Measurements from ENCODE around the gene OLFM1. TPM values are rescaled to one million over a fixed set of nuclear protein-coding genes. Genes with fewer than 3 reads are reported as not detected.

OLFM1 gene
- total and polyA plus RNA-seq, 7 experiments from 2014 or later, result 0.19 to 2.1 (median 0.87) TPM; not detected in 3

DNA sequence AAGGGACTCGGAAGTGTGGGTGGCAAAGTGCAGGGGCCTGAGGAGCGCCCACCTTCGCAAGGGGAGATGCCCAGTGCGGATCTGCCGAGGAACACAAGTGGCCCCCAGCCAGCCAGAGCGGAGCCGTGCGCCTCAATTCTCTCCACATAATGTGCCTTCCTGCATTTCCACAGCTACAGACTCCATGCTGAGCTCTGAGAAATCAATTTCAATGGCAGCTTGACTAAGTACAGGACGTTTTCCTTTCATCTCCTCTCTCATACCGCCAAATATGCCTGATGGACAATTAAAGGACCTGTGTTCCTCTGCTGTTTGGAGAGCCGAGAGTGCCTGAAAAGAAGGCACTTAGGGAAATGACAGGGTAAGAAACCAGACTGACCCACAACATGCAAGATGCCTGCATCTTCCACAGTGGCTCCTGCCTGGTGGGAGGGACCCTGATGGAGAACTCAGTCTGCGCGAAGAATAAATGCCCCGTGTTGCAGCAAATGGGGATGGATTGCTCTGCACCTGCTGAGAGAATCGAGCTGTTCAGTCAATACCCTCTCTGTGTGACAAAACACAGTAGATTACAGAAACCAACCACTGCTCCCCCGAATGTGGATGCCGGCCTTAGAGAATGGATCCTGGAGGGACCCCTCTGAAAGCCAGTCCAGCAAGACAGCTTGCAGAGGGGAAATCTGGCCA is 38.6 kb upstream of the OLFM1 start:
- Mint-ChIP-seq H3K4me1 (peaks cover 0 to 6% (median 0%) of the 10 kb centered on the region in 7 donors), H3K27me3 (peaks cover 0 to 54% (median 36%) of the 10 kb centered on the region in 5 donors), H3K36me3 (no peaks in the 10 kb centered on the region), H3K27ac (no peak overlapping the region), H3K9me3 (peaks cover 0 to 12% (median 1%) of the 10 kb centered on the region in 11 donors), H3K4me3 (no peak overlapping the region)
- no peaks in the 10 kb centered on the region for H3K36me3 ChIP-seq (ENCODE audit: control insufficient read depth in 2 of 3, insufficient read depth in 3 of 3, low read length in 3 of 3)
- POLR2A ChIA-PET, result no interaction called here
- no peak overlapping the region for H3K4me3 ChIP-seq (ENCODE audit: low read length)
- no peaks in the 10 kb centered on the region for H3K9me3 ChIP-seq (ENCODE audit: control insufficient read depth in 2 of 3, low read length in 3 of 3)
- intact Hi-C loops (cut with micrococcal nuclease), result no loop called here
- no peak for ATAC-seq
- no peak overlapping the region for H3K27ac ChIP-seq (ENCODE audit: low read depth, low read length)
- CTCF ChIA-PET, result no interaction called here
- H3K27me3 ChIP-seq (ENCODE audit: control insufficient read depth in 2 of 2, insufficient read depth in 2 of 2, low read length in 2 of 2), result no peaks in the 10 kb centered on the region
- H3K4me1 ChIP-seq (ENCODE audit: control insufficient read depth in 2 of 2, insufficient read depth in 2 of 2, low read length in 2 of 2), result no peaks in the 10 kb centered on the region
- no peak for DNase-seq

- Mint-ChIP-seq H3K27ac (no peak overlapping the region), H3K4me3 (no peak overlapping the region), H3K9me3 (peaks cover 0 to 12% (median 2%) of the 10 kb centered on the region in 11 donors), H3K4me1 (peaks cover 0 to 6% (median 0%) of the 10 kb centered on the region in 7 donors), H3K27me3 (peaks cover 3 to 54% (median 41%) of the 10 kb centered on the region in 5 donors), H3K36me3 (no peaks in the 10 kb centered on the region)
- no peaks in the 10 kb centered on the region for H3K4me1 ChIP-seq (ENCODE audit: control insufficient read depth in 2 of 2, insufficient read depth in 2 of 2, low read length in 2 of 2)
- intact Hi-C loops (cut with micrococcal nuclease), result no loop called here
- no peaks in the 10 kb centered on the region for H3K27me3 ChIP-seq (ENCODE audit: control insufficient read depth in 2 of 2, insufficient read depth in 2 of 2, low read length in 2 of 2)
- DNase-seq (no peak), ATAC-seq (no peak)
- ChIA-PET POLR2A (no interaction called here), CTCF (no interaction called here)
- H3K9me3 ChIP-seq (ENCODE audit: control insufficient read depth in 2 of 3, low read length in 3 of 3), result no peaks in the 10 kb centered on the region
- no peak overlapping the region for H3K27ac ChIP-seq (ENCODE audit: low read depth, low read length)
- no peak overlapping the region for H3K4me3 ChIP-seq (ENCODE audit: low read length)
- no peaks in the 10 kb centered on the region for H3K36me3 ChIP-seq (ENCODE audit: control insufficient read depth in 2 of 3, insufficient read depth in 3 of 3, low read length in 3 of 3)
These were observed 38.0 kb upstream of the OLFM1 start for GRCh38 chr9:135049460-135049859.

- H3K4me3 ChIP-seq (ENCODE audit: low read length), result no peak overlapping the region
- no peaks in the 10 kb centered on the region for H3K27me3 ChIP-seq (ENCODE audit: control insufficient read depth in 2 of 2, insufficient read depth in 2 of 2, low read length in 2 of 2)
- ChIA-PET CTCF (no interaction called here), POLR2A (no interaction called here)
- H3K9me3 Mint-ChIP-seq, result peaks cover 0 to 12% (median 2%) of the 10 kb centered on the region in 11 donors
- no peak overlapping the region for H3K4me3 Mint-ChIP-seq
- H3K27me3 Mint-ChIP-seq, result peaks cover 3 to 50% (median 46%) of the 10 kb centered on the region in 5 donors
- intact Hi-C loops (cut with micrococcal nuclease), result no loop called here
- no peak overlapping the region for H3K27ac Mint-ChIP-seq
- H3K36me3 ChIP-seq (ENCODE audit: control insufficient read depth in 2 of 3, insufficient read depth in 3 of 3, low read length in 3 of 3), result no peaks in the 10 kb centered on the region
- ATAC-seq, result no peak
- no peaks in the 10 kb centered on the region for H3K4me1 ChIP-seq (ENCODE audit: control insufficient read depth in 2 of 2, insufficient read depth in 2 of 2, low read length in 2 of 2)
- H3K4me1 Mint-ChIP-seq, result peaks cover 0 to 3% (median 0%) of the 10 kb centered on the region in 7 donors
- no peak overlapping the region for H3K27ac ChIP-seq (ENCODE audit: low read depth, low read length)
- no peaks in the 10 kb centered on the region for H3K9me3 ChIP-seq (ENCODE audit: control insufficient read depth in 2 of 3, low read length in 3 of 3)
- H3K36me3 Mint-ChIP-seq, result no peaks in the 10 kb centered on the region
- no peak for DNase-seq
These were observed 37.1 kb upstream of the OLFM1 start for GRCh38 chr9:135050072-135050990.

DNA sequence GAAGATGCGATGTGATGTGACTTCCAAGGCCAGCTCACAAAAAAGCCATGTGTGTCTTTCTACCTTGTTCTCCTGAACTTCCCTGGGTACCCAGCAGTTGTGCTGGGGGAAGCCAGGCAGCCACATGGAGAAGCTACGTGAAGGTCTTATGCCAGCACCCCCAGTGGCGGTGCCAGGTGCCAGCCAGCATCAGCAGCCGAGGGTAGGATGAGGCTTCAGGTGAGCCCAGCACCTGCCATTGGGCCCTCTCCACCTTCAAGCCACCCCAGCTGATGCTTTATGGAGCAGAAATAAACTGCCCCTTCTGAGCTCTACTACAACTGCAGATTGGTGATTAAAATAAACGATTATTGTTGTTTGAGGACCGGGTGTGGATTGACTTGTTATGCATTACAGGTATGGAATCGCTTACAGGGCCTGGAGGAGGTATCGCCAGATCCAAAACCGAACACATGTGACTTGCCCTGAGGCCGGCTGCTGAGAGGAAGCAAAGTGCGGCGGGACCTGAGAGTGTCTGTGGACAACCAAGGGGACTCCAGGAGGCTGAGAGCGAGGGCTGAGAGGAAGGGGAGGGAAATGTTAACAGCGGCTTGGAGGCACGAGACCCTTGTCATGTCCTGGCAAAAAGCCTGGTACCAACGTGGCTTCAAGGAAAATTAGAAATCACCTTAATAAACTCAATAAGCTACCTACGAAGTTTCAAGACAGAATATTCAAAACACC is 36.0 kb upstream of the OLFM1 start:
- no peaks in the 10 kb centered on the region for H3K4me1 ChIP-seq (ENCODE audit: control insufficient read depth in 2 of 2, insufficient read depth in 2 of 2, low read length in 2 of 2)
- no peak overlapping the region for H3K27ac ChIP-seq (ENCODE audit: low read depth, low read length)
- ChIA-PET CTCF (no interaction called here), POLR2A (no interaction called here)
- Mint-ChIP-seq H3K9me3 (peaks cover 0 to 12% (median 2%) of the 10 kb centered on the region in 11 donors), H3K4me3 (no peak overlapping the region), H3K27ac (no peak overlapping the region), H3K27me3 (peaks cover 5 to 50% (median 44%) of the 10 kb centered on the region in 5 donors), H3K4me1 (peaks cover 0 to 3% (median 0%) of the 10 kb centered on the region in 7 donors), H3K36me3 (no peaks in the 10 kb centered on the region)
- intact Hi-C loops (cut with micrococcal nuclease), result no loop called here
- H3K4me3 ChIP-seq (ENCODE audit: low read length), result no peak overlapping the region
- ATAC-seq, result no peak
- DNase-seq, result no peak
- H3K9me3 ChIP-seq (ENCODE audit: control insufficient read depth in 2 of 3, low read length in 3 of 3), result no peaks in the 10 kb centered on the region
- H3K27me3 ChIP-seq (ENCODE audit: control insufficient read depth in 2 of 2, insufficient read depth in 2 of 2, low read length in 2 of 2), result no peaks in the 10 kb centered on the region
- no peaks in the 10 kb centered on the region for H3K36me3 ChIP-seq (ENCODE audit: control insufficient read depth in 2 of 3, insufficient read depth in 3 of 3, low read length in 3 of 3)

- no peak overlapping the region for H3K27ac ChIP-seq (ENCODE audit: low read depth, low read length)
- Mint-ChIP-seq H3K36me3 (no peaks in the 10 kb centered on the region), H3K4me3 (no peak overlapping the region), H3K27ac (no peak overlapping the region), H3K9me3 (peaks cover 0 to 12% (median 2%) of the 10 kb centered on the region in 11 donors), H3K27me3 (peaks cover 10 to 57% (median 46%) of the 10 kb centered on the region in 5 donors), H3K4me1 (peaks cover 0 to 3% (median 0%) of the 10 kb centered on the region in 7 donors)
- H3K36me3 ChIP-seq (ENCODE audit: control insufficient read depth in 2 of 3, insufficient read depth in 3 of 3, low read length in 3 of 3), result no peaks in the 10 kb centered on the region
- CTCF ChIA-PET, result no interaction called here
- no peak overlapping the region for H3K4me3 ChIP-seq (ENCODE audit: low read length)
- intact Hi-C loops (cut with micrococcal nuclease), result no loop called here
- POLR2A ChIA-PET, result no interaction called here
- ATAC-seq, result no peak
- H3K4me1 ChIP-seq (ENCODE audit: control insufficient read depth in 2 of 2, insufficient read depth in 2 of 2, low read length in 2 of 2), result no peaks in the 10 kb centered on the region
- no peaks in the 10 kb centered on the region for H3K9me3 ChIP-seq (ENCODE audit: control insufficient read depth in 2 of 3, low read length in 3 of 3)
- H3K27me3 ChIP-seq (ENCODE audit: control insufficient read depth in 2 of 2, insufficient read depth in 2 of 2, low read length in 2 of 2), result no peaks in the 10 kb centered on the region
- DNase-seq, result no peak
These were observed 34.3 kb upstream of the OLFM1 start for GRCh38 chr9:135053133-135053532.

DNA sequence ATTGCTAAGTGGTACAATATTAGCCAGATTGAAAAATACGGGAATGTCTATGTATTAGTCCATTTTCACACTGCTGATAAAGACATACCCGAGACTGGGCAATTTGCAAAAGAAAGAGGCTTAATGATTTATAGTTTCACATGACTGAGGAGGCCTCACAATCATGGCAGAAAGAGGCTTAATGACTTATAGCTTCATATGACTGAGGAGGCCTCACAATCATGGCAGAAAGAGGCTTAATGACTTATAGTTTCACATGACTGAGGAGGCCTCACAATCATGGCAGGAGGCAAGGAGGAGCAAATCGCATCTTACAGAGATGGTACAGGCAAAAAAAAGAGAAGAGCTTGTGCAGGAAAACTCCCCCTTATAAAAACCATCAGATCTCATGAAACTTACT is 32.3 kb upstream of the OLFM1 start:
- Mint-ChIP-seq H3K4me1 (peaks cover 0 to 3% (median 0%) of the 10 kb centered on the region in 7 donors), H3K27me3 (peaks cover 11 to 53% (median 47%) of the 10 kb centered on the region in 5 donors), H3K9me3 (peaks cover 0 to 12% (median 2%) of the 10 kb centered on the region in 11 donors), H3K36me3 (no peaks in the 10 kb centered on the region), H3K27ac (no peak overlapping the region), H3K4me3 (no peak overlapping the region)
- H3K27me3 ChIP-seq (ENCODE audit: control insufficient read depth in 2 of 2, insufficient read depth in 2 of 2, low read length in 2 of 2), result no peaks in the 10 kb centered on the region
- no peak for ATAC-seq
- intact Hi-C loops (cut with micrococcal nuclease), result no loop called here
- ChIA-PET CTCF (no interaction called here), POLR2A (no interaction called here)
- no peaks in the 10 kb centered on the region for H3K9me3 ChIP-seq (ENCODE audit: control insufficient read depth in 2 of 3, low read length in 3 of 3)
- no peaks in the 10 kb centered on the region for H3K36me3 ChIP-seq (ENCODE audit: control insufficient read depth in 2 of 3, insufficient read depth in 3 of 3, low read length in 3 of 3)
- no peak overlapping the region for H3K4me3 ChIP-seq (ENCODE audit: low read length)
- H3K4me1 ChIP-seq (ENCODE audit: control insufficient read depth in 2 of 2, insufficient read depth in 2 of 2, low read length in 2 of 2), result no peaks in the 10 kb centered on the region
- no peak for DNase-seq
- H3K27ac ChIP-seq (ENCODE audit: low read depth, low read length), result no peak overlapping the region

Measured in naive thymus-derived CD4-positive, alpha-beta T cell (primary cell).